Central memory CD4-positive, alpha-beta T cell (primary cell): Measurements from ENCODE around the gene YPEL4.
"Not testable (repeated sequence)": the region's sequence is repeated elsewhere in the genome, so short reads cannot be mapped to it uniquely, and the experiment has no call there.

Experiments used
- DNase-seq: peaks from one replicate; pipeline ENCODE4 v3.0.0; 2022
- total RNA-seq, 3 experiments: gene quantifications; one replicate each; lab custom pipeline; 2026; lab: John Stamatoyannopoulos, UW

Gene YPEL4
- 0.07 to 9.6 (median 4.1) reads per million in 3 experiments for total RNA-seq

- DNase-seq, result peak; percentile 74
Observed at GRCh38 chr11:57649826-57650738, at the start of gene YPEL4. YPEL4 (minus strand) TSS chr11:57649912; CDS start chr11:57647107, 2,805 bp downstream.

- DNase-seq, result no peak
Observed at GRCh38 chr11:57698843-57699365, 49.2 kb upstream of the YPEL4 start.

- DNase-seq, result not testable (repeated sequence)
Observed at GRCh38 chr11:57690474-57690873, 40.8 kb upstream of the YPEL4 start.

GRCh38 chr11:57681168-57681567, 31.5 kb upstream of the YPEL4 start:
- no peak for DNase-seq

GRCh38 chr11:57680552-57680874, 30.8 kb upstream of the YPEL4 start:
- DNase-seq, result no peak

GRCh38 chr11:57679396-57679795, 29.7 kb upstream of the YPEL4 start:
- no peak for DNase-seq

- DNase-seq, result no peak
Observed at GRCh38 chr11:57675176-57675941, 25.6 kb upstream of the YPEL4 start.

GRCh38 chr11:57674251-57674650, 24.5 kb upstream of the YPEL4 start:
- no peak for DNase-seq

GRCh38 chr11:57668434-57668782, 18.7 kb upstream of the YPEL4 start:
- peak; percentile 44 for DNase-seq

GRCh38 chr11:57667736-57668433, 18.2 kb upstream of the YPEL4 start, which contains the start of gene ZDHHC5:
ZDHHC5 (plus strand) TSS chr11:57668114; CDS start chr11:57673091, 4,977 bp downstream.
- peak; percentile 100 for DNase-seq

- DNase-seq, result peak; percentile 98
Observed at GRCh38 chr11:57667117-57667735, 17.5 kb upstream of the YPEL4 start.

GRCh38 chr11:57663975-57664374, 14.3 kb upstream of the YPEL4 start:
- DNase-seq, result no peak

GRCh38 chr11:57662893-57663292, 13.2 kb upstream of the YPEL4 start:
- no peak for DNase-seq

- DNase-seq, result no peak
Observed at GRCh38 chr11:57659669-57660068, 10.0 kb upstream of the YPEL4 start.

GRCh38 chr11:57658023-57658361, 8.3 kb upstream of the YPEL4 start:
- DNase-seq, result no peak

GRCh38 chr11:57657194-57658022, 7.7 kb upstream of the YPEL4 start, which contains the start of gene CLP1:
CLP1 (plus strand) TSS chr11:57657762; CDS start chr11:57659477, 1,715 bp downstream.
- peak; percentile 98 for DNase-seq

GRCh38 chr11:57656885-57657193, 7.1 kb upstream of the YPEL4 start:
- DNase-seq, result no peak

GRCh38 chr11:57653163-57653562, 3.5 kb upstream of the YPEL4 start:
- no peak for DNase-seq

GRCh38 chr11:57652662-57653061, 3.0 kb upstream of the YPEL4 start:
- no peak for DNase-seq

GRCh38 chr11:57652230-57652629, 2.5 kb upstream of the YPEL4 start:
- DNase-seq, result peak; percentile 57

GRCh38 chr11:57651408-57651807, 1.7 kb upstream of the YPEL4 start:
- no peak for DNase-seq

- no peak for DNase-seq
Observed at GRCh38 chr11:57650739-57651090, 1.0 kb upstream of the YPEL4 start.
